Measurements from ENCODE around the gene CMSS1.

CMSS1 gene

GRCh38 chr3:99783011-99783573 lies 34.6 kb upstream of the CMSS1 start:
- Histone ChIP-seq H2BK120ac (ENCODE audit: low read depth, low read length) (no peak overlapping the region), H3K9ac (ENCODE audit: low read length) (no peak overlapping the region), H3K18ac (ENCODE audit: low read length) (no peak overlapping the region), H2BK15ac (replicated peaks; ENCODE audit: low read depth) (no peak overlapping the region), H3K56ac (ENCODE audit: low read length) (no peak overlapping the region), H3K27me3 (ENCODE audit: insufficient read depth, low read length, poor library complexity) (no peaks in the 10 kb centered on the region), H4K8ac (ENCODE audit: low read depth, low read length) (no peak overlapping the region), H3K36me3 (ENCODE audit: control insufficient read depth, insufficient read depth, low read length) (no peaks in the 10 kb centered on the region), H3K4me1 (ENCODE audit: control insufficient read depth, low read depth, low read length) (no peaks in the 10 kb centered on the region), H4K5ac (ENCODE audit: low read length) (no peak overlapping the region), H3K4ac (ENCODE audit: low read depth, low read length) (no peak overlapping the region), H3K27ac (ENCODE audit: low read depth, low read length) (no peak overlapping the region), H2AK5ac (ENCODE audit: low read length) (no peak overlapping the region), H3K23ac (ENCODE audit: low read length) (no peak overlapping the region), H2BK5ac (ENCODE audit: low read length) (no peak overlapping the region), H3K79me2 (ENCODE audit: control insufficient read depth, insufficient read depth, low read length) (no peaks in the 10 kb centered on the region), H3K79me1 (ENCODE audit: low read length) (no peaks in the 10 kb centered on the region), H3K4me3 (ENCODE audit: low read length) (no peak overlapping the region), H3K4me2 (ENCODE audit: low read length) (no peak overlapping the region)
- no peak for DNase-seq
- WGBS (ENCODE audit: extremely low coverage, insufficient coverage, low lambda C conversion rate) = no CpG with 5 or more reads among the region's 5 CpGs

- Histone ChIP-seq H3K27ac (ENCODE audit: low read depth, low read length) (no peak overlapping the region), H2BK120ac (ENCODE audit: low read depth, low read length) (no peak overlapping the region), H3K36me3 (ENCODE audit: control insufficient read depth, insufficient read depth, low read length) (no peaks in the 10 kb centered on the region), H3K4ac (ENCODE audit: low read depth, low read length) (no peak overlapping the region), H4K8ac (ENCODE audit: low read depth, low read length) (no peak overlapping the region), H4K5ac (ENCODE audit: low read length) (no peak overlapping the region), H3K4me2 (ENCODE audit: low read length) (no peak overlapping the region), H2AK5ac (ENCODE audit: low read length) (no peak overlapping the region), H3K27me3 (ENCODE audit: insufficient read depth, low read length, poor library complexity) (no peaks in the 10 kb centered on the region), H2BK5ac (ENCODE audit: low read length) (no peak overlapping the region), H3K4me1 (ENCODE audit: control insufficient read depth, low read depth, low read length) (no peaks in the 10 kb centered on the region), H3K79me1 (ENCODE audit: low read length) (no peaks in the 10 kb centered on the region), H3K4me3 (ENCODE audit: low read length) (no peak overlapping the region), H3K23ac (ENCODE audit: low read length) (no peak overlapping the region), H3K56ac (ENCODE audit: low read length) (no peak overlapping the region), H3K79me2 (ENCODE audit: control insufficient read depth, insufficient read depth, low read length) (no peaks in the 10 kb centered on the region), H3K18ac (ENCODE audit: low read length) (no peak overlapping the region), H2BK15ac (replicated peaks; ENCODE audit: low read depth) (no peak overlapping the region), H3K9ac (ENCODE audit: low read length) (no peak overlapping the region)
- peak; percentile 29 for DNase-seq
- no CpG with 5 or more reads among the region's 3 CpGs for WGBS (ENCODE audit: extremely low coverage, insufficient coverage, low lambda C conversion rate)
Measured at GRCh38 chr3:99789011-99789721, 28.5 kb upstream of the CMSS1 start.

- Histone ChIP-seq H3K9ac (ENCODE audit: low read length) (no peak overlapping the region), H4K5ac (ENCODE audit: low read length) (no peak overlapping the region), H3K4me3 (ENCODE audit: low read length) (no peak overlapping the region), H2AK5ac (ENCODE audit: low read length) (no peak overlapping the region), H2BK120ac (ENCODE audit: low read depth, low read length) (no peak overlapping the region), H3K56ac (ENCODE audit: low read length) (no peak overlapping the region), H2BK15ac (replicated peaks; ENCODE audit: low read depth) (no peak overlapping the region), H3K4me1 (ENCODE audit: control insufficient read depth, low read depth, low read length) (no peaks in the 10 kb centered on the region), H3K79me1 (ENCODE audit: low read length) (no peaks in the 10 kb centered on the region), H3K4me2 (ENCODE audit: low read length) (no peak overlapping the region), H3K79me2 (ENCODE audit: control insufficient read depth, insufficient read depth, low read length) (no peaks in the 10 kb centered on the region), H3K23ac (ENCODE audit: low read length) (no peak overlapping the region), H3K36me3 (ENCODE audit: control insufficient read depth, insufficient read depth, low read length) (no peaks in the 10 kb centered on the region), H3K27me3 (ENCODE audit: insufficient read depth, low read length, poor library complexity) (no peaks in the 10 kb centered on the region), H2BK5ac (ENCODE audit: low read length) (no peak overlapping the region), H3K27ac (ENCODE audit: low read depth, low read length) (no peak overlapping the region), H3K18ac (ENCODE audit: low read length) (no peak overlapping the region), H4K8ac (ENCODE audit: low read depth, low read length) (no peak overlapping the region), H3K4ac (ENCODE audit: low read depth, low read length) (no peak overlapping the region)
- DNase-seq = no peak
- WGBS (ENCODE audit: extremely low coverage, insufficient coverage, low lambda C conversion rate) = no CpG with 5 or more reads among the region's 8 CpGs
Measured at GRCh38 chr3:99794485-99794884, 23.2 kb upstream of the CMSS1 start.

- Histone ChIP-seq H3K23ac (ENCODE audit: low read length) (no peak overlapping the region), H3K56ac (ENCODE audit: low read length) (no peak overlapping the region), H4K8ac (ENCODE audit: low read depth, low read length) (no peak overlapping the region), H3K36me3 (ENCODE audit: control insufficient read depth, insufficient read depth, low read length) (no peaks in the 10 kb centered on the region), H4K5ac (ENCODE audit: low read length) (no peak overlapping the region), H3K4ac (ENCODE audit: low read depth, low read length) (no peak overlapping the region), H3K4me3 (ENCODE audit: low read length) (no peak overlapping the region), H3K27ac (ENCODE audit: low read depth, low read length) (no peak overlapping the region), H3K9ac (ENCODE audit: low read length) (no peak overlapping the region), H3K4me1 (ENCODE audit: control insufficient read depth, low read depth, low read length) (no peaks in the 10 kb centered on the region), H3K18ac (ENCODE audit: low read length) (no peak overlapping the region), H2AK5ac (ENCODE audit: low read length) (no peak overlapping the region), H3K79me2 (ENCODE audit: control insufficient read depth, insufficient read depth, low read length) (no peaks in the 10 kb centered on the region), H3K27me3 (ENCODE audit: insufficient read depth, low read length, poor library complexity) (no peaks in the 10 kb centered on the region), H2BK120ac (ENCODE audit: low read depth, low read length) (no peak overlapping the region), H3K79me1 (ENCODE audit: low read length) (no peaks in the 10 kb centered on the region), H2BK15ac (replicated peaks; ENCODE audit: low read depth) (no peak overlapping the region), H2BK5ac (ENCODE audit: low read length) (no peak overlapping the region), H3K4me2 (ENCODE audit: low read length) (no peak overlapping the region)
- DNase-seq = no peak
- WGBS (ENCODE audit: extremely low coverage, insufficient coverage, low lambda C conversion rate) = no CpG with 5 or more reads among the region's 15 CpGs
Measured at GRCh38 chr3:99795573-99795972, 22.1 kb upstream of the CMSS1 start.

- Histone ChIP-seq H3K56ac (ENCODE audit: low read length) (no peak overlapping the region), H3K4ac (ENCODE audit: low read depth, low read length) (no peak overlapping the region), H2BK120ac (ENCODE audit: low read depth, low read length) (no peak overlapping the region), H3K36me3 (ENCODE audit: control insufficient read depth, insufficient read depth, low read length) (no peaks in the 10 kb centered on the region), H3K4me3 (ENCODE audit: low read length) (no peak overlapping the region), H2AK5ac (ENCODE audit: low read length) (no peak overlapping the region), H4K5ac (ENCODE audit: low read length) (no peak overlapping the region), H3K23ac (ENCODE audit: low read length) (no peak overlapping the region), H2BK5ac (ENCODE audit: low read length) (no peak overlapping the region), H2BK15ac (replicated peaks; ENCODE audit: low read depth) (no peak overlapping the region), H3K79me2 (ENCODE audit: control insufficient read depth, insufficient read depth, low read length) (no peaks in the 10 kb centered on the region), H3K9ac (ENCODE audit: low read length) (no peak overlapping the region), H3K18ac (ENCODE audit: low read length) (no peak overlapping the region), H3K4me1 (ENCODE audit: control insufficient read depth, low read depth, low read length) (no peaks in the 10 kb centered on the region), H4K8ac (ENCODE audit: low read depth, low read length) (no peak overlapping the region), H3K4me2 (ENCODE audit: low read length) (no peak overlapping the region), H3K79me1 (ENCODE audit: low read length) (no peaks in the 10 kb centered on the region), H3K27me3 (ENCODE audit: insufficient read depth, low read length, poor library complexity) (no peaks in the 10 kb centered on the region), H3K27ac (ENCODE audit: low read depth, low read length) (no peak overlapping the region)
- no peak for DNase-seq
- WGBS (ENCODE audit: extremely low coverage, insufficient coverage, low lambda C conversion rate) = no CpG with 5 or more reads among the region's 4 CpGs
Measured at GRCh38 chr3:99799422-99799821, 18.2 kb upstream of the CMSS1 start.

- H3K4ac ChIP-seq (ENCODE audit: low read depth, low read length) = no peak overlapping the region
- no peak overlapping the region for H3K27ac ChIP-seq (ENCODE audit: low read depth, low read length)
- H3K79me1 ChIP-seq (ENCODE audit: low read length) = no peaks in the 10 kb centered on the region
- H2AK5ac ChIP-seq (ENCODE audit: low read length) = no peak overlapping the region
- no peak overlapping the region for H3K4me3 ChIP-seq (ENCODE audit: low read length)
- no peak overlapping the region for H4K8ac ChIP-seq (ENCODE audit: low read depth, low read length)
- H3K27me3 ChIP-seq (ENCODE audit: insufficient read depth, low read length, poor library complexity) = no peaks in the 10 kb centered on the region
- no peak overlapping the region for H3K9ac ChIP-seq (ENCODE audit: low read length)
- H2BK15ac ChIP-seq (replicated peaks; ENCODE audit: low read depth) = no peak overlapping the region
- no peak overlapping the region for H3K56ac ChIP-seq (ENCODE audit: low read length)
- H3K23ac ChIP-seq (ENCODE audit: low read length) = no peak overlapping the region
- H4K5ac ChIP-seq (ENCODE audit: low read length) = no peak overlapping the region
- no CpG with 5 or more reads among the region's 1 CpG for WGBS (ENCODE audit: extremely low coverage, insufficient coverage, low lambda C conversion rate)
- no peaks in the 10 kb centered on the region for H3K36me3 ChIP-seq (ENCODE audit: control insufficient read depth, insufficient read depth, low read length)
- no peaks in the 10 kb centered on the region for H3K4me1 ChIP-seq (ENCODE audit: control insufficient read depth, low read depth, low read length)
- H3K4me2 ChIP-seq (ENCODE audit: low read length) = no peak overlapping the region
- DNase-seq = no peak
- H3K18ac ChIP-seq (ENCODE audit: low read length) = no peak overlapping the region
- H2BK120ac ChIP-seq (ENCODE audit: low read depth, low read length) = no peak overlapping the region
- H2BK5ac ChIP-seq (ENCODE audit: low read length) = no peak overlapping the region
- H3K79me2 ChIP-seq (ENCODE audit: control insufficient read depth, insufficient read depth, low read length) = no peaks in the 10 kb centered on the region
Measured at GRCh38 chr3:99803297-99803696, 14.4 kb upstream of the CMSS1 start.
